Choroid plexus epithelial cell (primary cell): ENCODE measurements around the gene INTS15.
A peak's percentile ranks its signal among the peaks of the same experiment; 100 is the strongest.

Source experiments
- DNase-seq: peaks from one replicate; pipeline ENCODE4 v3.0.0-alpha.2; 2010; ENCODE audit warnings: low read depth
- H3K4me3 ChIP-seq: 2 replicates; pipeline ENCODE4 v1.5.1; 2011; ENCODE audit warnings: low read depth, mild to moderate bottlenecking, control low read depth, low read length, moderate library complexity
- TF ChIP-seq, protein P1 (sequence below): conservative IDR thresholded peaks from 2 replicates; pipeline ENCODE4 v1.5.1; 2011; ENCODE audit warnings: low read depth, mild to moderate bottlenecking, control low read depth, inconsistent platforms, low read length, moderate library complexity

The INTS15 gene

DNA sequence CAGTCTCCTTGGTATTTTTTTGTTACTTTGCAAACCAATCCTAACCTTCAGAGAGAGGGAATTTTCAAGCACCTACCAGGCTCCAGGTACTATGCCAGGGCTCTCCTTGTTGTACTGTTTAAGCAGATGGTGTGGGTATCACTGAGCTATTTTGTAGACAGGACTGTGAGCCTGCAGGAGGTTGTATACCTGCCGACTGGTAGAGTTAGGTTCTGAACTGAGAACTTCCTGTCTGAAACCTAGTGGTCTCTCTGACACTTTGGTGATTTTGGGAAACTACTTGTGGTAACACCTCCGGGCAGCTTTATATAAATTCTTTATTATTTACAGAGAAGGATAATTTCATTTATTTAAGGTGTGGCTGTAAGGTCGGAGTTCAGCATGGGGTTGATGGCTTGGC, 30.1 kb downstream of the INTS15 start:
- no peak for DNase-seq
- no peak overlapping the region for H3K4me3 ChIP-seq
- TF ChIP-seq, protein P1, sequence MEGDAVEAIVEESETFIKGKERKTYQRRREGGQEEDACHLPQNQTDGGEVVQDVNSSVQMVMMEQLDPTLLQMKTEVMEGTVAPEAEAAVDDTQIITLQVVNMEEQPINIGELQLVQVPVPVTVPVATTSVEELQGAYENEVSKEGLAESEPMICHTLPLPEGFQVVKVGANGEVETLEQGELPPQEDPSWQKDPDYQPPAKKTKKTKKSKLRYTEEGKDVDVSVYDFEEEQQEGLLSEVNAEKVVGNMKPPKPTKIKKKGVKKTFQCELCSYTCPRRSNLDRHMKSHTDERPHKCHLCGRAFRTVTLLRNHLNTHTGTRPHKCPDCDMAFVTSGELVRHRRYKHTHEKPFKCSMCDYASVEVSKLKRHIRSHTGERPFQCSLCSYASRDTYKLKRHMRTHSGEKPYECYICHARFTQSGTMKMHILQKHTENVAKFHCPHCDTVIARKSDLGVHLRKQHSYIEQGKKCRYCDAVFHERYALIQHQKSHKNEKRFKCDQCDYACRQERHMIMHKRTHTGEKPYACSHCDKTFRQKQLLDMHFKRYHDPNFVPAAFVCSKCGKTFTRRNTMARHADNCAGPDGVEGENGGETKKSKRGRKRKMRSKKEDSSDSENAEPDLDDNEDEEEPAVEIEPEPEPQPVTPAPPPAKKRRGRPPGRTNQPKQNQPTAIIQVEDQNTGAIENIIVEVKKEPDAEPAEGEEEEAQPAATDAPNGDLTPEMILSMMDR, result no peak

DNA sequence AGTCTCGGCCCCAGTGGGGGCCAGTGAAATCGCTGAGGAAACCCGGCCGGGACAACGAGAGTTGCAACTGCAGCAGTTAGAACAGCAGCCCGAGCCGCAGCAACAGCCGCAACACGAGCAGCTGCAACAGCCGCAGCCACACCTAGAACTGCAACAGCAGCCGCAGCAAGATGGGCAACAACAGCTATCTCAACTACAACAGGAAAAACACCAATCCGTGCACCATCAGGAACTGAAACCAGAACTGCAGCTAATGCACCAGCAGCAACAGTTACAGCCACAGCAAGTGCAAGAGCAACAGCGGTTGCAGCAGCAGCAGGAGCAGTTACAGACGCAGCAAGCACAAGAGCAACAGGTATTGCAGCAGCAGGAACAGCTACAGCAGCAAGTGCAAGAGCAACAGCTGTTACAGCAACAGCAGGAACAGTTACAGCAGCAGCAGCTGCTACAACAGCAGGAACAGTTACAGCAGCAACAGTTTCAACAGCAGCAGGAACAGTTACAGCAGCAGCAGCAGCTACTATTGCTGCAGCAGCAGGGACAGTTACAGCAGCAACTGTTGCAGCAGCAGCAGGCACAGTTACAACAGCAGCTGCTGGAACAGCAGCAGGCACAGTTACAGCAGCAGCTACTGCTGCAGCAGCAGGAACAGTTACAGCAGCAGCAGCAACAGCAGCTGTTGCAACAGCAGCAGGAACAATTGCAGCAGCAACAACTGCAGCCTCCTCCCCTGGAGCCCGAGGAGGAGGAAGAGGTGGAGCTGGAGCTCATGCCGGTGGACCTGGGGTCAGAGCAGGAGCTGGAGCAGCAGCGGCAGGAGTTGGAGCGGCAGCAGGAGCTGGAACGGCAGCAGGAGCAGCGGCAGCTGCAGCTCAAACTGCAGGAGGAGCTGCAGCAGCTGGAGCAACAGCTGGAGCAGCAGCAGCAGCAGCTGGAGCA, 31.6 kb downstream of the INTS15 start:
- DNase-seq, result peak; percentile 23
- TF ChIP-seq, protein P1, result no peak
- H3K4me3 ChIP-seq, result no peak overlapping the region

DNA sequence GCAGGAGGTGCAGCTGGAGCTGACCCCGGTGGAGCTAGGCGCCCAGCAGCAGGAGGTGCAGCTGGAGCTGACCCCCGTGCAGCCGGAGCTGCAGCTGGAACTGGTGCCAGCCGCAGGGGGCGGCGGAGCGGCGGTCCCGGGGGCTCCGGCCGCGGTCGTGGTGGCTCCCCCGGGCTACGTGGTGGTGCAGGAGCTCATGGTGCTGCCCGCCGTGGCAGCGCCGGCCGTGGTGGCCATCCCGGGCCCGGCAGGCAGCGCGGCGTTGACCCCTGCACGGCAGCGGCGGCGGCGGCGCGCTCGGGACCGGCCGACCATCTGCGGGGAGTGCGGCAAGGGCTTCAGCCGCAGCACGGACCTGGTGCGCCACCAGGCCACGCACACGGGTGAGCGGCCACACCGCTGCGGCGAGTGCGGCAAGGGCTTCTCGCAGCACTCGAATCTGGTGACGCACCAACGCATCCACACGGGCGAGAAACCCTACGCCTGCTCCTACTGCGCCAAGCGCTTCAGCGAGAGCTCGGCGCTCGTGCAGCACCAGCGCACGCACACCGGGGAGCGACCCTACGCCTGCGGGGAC, 32.4 kb downstream of the INTS15 start:
- TF ChIP-seq, protein P1, result no peak
- no peak overlapping the region for H3K4me3 ChIP-seq
- DNase-seq, result no peak

DNA sequence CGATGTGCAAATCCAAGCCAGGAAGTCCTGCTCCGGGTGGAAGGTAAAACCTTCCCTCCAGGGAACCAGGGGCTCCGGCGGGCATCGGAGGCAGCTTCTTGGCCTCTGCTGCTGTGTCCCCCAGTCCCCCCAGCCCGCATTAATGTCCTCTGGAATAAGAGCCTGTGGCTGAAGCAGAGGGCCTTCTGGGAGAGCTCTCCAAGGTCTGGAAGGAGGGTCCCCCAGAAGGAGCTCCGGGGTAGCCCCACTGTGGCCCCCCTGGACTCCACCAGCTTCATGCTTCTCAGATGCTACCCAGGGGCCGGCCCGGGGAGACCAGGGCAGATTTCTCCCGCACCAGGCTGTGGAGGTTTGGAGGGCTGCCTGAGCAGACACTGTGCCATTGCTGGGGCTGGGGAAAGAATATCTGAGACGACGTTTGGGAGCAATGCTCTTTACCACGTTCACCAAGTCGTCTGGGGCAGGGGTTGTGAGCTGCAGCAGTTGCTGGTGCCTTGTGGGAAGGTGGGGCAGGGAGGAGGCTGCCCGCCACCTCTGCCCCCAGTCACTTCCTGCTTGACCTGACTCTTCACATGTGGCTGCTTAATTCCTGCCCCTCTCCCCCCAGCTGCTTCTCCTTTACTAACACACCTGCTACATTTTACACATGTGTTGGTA, 33.9 kb downstream of the INTS15 start:
- no peak overlapping the region for H3K4me3 ChIP-seq
- DNase-seq, result no peak
- TF ChIP-seq, protein P1, result no peak

DNA sequence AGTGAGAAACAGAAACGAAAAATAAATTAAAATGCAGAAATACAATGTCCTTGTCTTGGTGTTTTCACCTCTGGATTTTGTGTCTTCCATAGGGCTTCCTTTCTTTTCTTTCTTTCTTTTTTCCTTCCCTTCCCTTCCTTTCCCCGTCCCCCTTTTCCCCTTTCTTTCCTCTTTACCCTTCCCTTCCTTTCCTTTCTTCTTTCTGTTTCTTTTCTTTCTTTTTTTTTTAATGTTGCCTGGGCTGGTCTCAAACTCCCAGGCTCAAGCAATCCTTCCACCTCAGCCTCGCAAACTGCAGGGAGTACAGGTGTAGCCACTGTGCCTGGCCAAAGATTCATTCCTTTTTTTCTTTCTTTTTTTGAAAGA, 34.4 kb downstream of the INTS15 start:
- H3K4me3 ChIP-seq, result no peak overlapping the region
- no peak for DNase-seq
- TF ChIP-seq, protein P1, result no peak

DNA sequence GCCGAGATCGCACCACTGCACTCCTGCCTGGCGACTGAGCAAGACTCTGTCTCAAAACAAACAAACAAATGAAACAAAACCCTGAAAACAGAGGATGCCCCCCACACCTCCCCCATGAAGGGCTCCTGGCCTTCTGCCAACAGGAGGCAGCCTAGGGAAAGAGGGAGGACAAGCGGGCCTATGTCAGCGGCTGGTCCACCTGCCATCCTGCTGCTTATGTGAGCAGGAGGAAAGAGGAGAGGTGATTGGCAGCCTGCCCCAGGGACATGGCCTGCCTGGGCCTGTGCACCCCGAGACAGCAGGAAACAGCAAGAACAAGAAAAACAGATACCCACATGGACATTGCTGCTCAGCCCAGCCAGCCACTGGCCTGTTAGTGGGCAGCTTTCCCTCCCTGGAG, 38.2 kb downstream of the INTS15 start:
- TF ChIP-seq, protein P1, result no peak
- no peak for DNase-seq
- no peak overlapping the region for H3K4me3 ChIP-seq
